GM21390 (cell line): ENCODE measurements around the gene NUCB1.
A peak's percentile ranks its signal among the peaks of the same experiment; 100 is the strongest.
"Not testable (repeated sequence)": the region's sequence is repeated elsewhere in the genome, so short reads cannot be mapped to it uniquely, and the experiment has no call there.

Experiments
- ATAC-seq: cut with Tn5 transposase; IDR thresholded peaks from one replicate; pipeline ENCODE4 v1.9.1; 2021; ENCODE audit not compliant: unreplicated experiment

NUCB1 gene

GRCh38 chr19:48899781-48900476 is at the start of gene NUCB1:
TSS of gene NUCB1 (plus strand) at chr19:48900312. CDS start at chr19:48900797, 485 bp downstream.
- peak; percentile 63 for ATAC-seq

GRCh38 chr19:48852292-48852691 is 47.8 kb upstream of the NUCB1 start:
- no peak for ATAC-seq

GRCh38 chr19:48853483-48853882 is 46.6 kb upstream of the NUCB1 start:
- ATAC-seq, result no peak

- ATAC-seq, result no peak
Measured at GRCh38 chr19:48854103-48854502, 46.0 kb upstream of the NUCB1 start.

- no peak for ATAC-seq
Measured at GRCh38 chr19:48856921-48857320, 43.2 kb upstream of the NUCB1 start.

- ATAC-seq, result no peak
Measured at GRCh38 chr19:48858984-48859710, 41.0 kb upstream of the NUCB1 start.

- peak; percentile 54 for ATAC-seq
Measured at GRCh38 chr19:48859711-48860572, 40.2 kb upstream of the NUCB1 start.

GRCh38 chr19:48861313-48861712 is 38.8 kb upstream of the NUCB1 start:
- ATAC-seq, result no peak

GRCh38 chr19:48862827-48863226 is 37.3 kb upstream of the NUCB1 start:
- ATAC-seq, result no peak

- no peak for ATAC-seq
Measured at GRCh38 chr19:48866692-48867091, 33.4 kb upstream of the NUCB1 start.

- no peak for ATAC-seq
Measured at GRCh38 chr19:48867123-48867745, 32.9 kb upstream of the NUCB1 start.

- no peak for ATAC-seq
Measured at GRCh38 chr19:48867746-48868113, 32.4 kb upstream of the NUCB1 start.

- ATAC-seq, result no peak
Measured at GRCh38 chr19:48868114-48868886, 31.8 kb upstream of the NUCB1 start, which contains the start of gene PLEKHA4. TSS of gene PLEKHA4 (minus strand) at chr19:48868617. CDS start at chr19:48867620, 997 bp downstream.

- no peak for ATAC-seq
Measured at GRCh38 chr19:48870048-48870447, 30.1 kb upstream of the NUCB1 start.

GRCh38 chr19:48871471-48872181 is 28.5 kb upstream of the NUCB1 start:
- not testable (repeated sequence) for ATAC-seq

GRCh38 chr19:48872182-48872883 is 27.8 kb upstream of the NUCB1 start, which contains the start of gene PPP1R15A:
TSS of gene PPP1R15A (plus strand) at chr19:48872421. CDS start at chr19:48873234, 813 bp downstream.
- ATAC-seq, result no peak

GRCh38 chr19:48872884-48873475 is 27.1 kb upstream of the NUCB1 start:
- ATAC-seq, result no peak

- no peak for ATAC-seq
Measured at GRCh38 chr19:48873476-48874302, 26.4 kb upstream of the NUCB1 start.
